Ramos (cell line): ENCODE measurements around the gene EPHA1.

Source experiments
- in situ Hi-C: fragments of 300-500 bp; cut with MboI; formaldehyde crosslinking; loops from one replicate; pipeline ENCODE4 v1.14.3; 2022; ENCODE audit warnings: low sequenced_read_pairs; ENCODE audit not compliant: unreplicated experiment

EPHA1 gene

DNA sequence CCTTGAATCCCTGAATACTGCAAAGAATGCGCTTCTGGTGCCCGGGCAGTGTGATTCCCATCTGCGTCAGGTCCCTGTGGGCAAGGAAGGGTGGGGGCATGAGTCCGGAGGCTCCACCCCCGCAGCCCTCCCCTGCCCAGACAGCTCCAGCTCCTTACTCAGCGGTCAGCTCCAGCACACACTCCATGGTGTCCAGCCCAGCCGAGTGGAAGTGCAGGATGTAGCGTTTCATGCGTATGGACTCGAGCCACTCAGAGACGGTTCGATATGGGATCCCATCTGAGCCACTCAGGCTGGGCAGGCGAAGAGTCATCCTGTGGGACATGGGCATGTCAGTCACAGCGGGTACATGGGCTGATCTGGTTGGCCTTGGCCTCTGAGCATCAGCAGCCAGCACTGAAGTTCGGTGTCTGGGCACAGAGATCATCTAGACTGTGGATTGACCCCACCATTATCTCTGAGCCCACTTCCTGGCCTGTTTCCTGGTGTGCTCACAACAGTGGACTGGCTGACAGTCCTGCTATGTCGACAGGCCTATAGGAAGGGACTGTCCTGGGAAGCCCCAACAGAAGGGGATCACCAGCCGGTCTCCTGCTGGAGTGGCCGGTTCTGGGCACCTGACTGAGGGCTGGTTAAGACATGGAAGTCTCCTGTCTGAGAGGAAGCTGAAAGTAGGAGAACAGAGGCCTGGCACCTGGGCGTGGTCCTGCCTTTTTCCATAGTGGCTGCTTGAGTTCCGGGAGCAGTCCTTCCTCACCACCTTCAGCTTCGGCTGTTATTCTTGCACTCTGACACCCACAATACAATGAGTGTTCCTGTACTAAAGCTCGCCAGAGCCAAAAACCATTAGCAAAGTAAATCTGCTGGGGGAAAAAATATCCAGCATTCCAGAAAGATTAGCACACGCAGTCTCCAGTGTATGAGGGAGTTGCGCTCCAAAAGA lies 16.9 kb downstream of the EPHA1 start:
- in situ Hi-C loops, result no loop called here

GRCh38 chr7:143390773-143391317 lies 17.8 kb downstream of the EPHA1 start:
- in situ Hi-C loops, result no loop called here

- in situ Hi-C loops, result no loop called here
These were observed 18.4 kb downstream of the EPHA1 start for GRCh38 chr7:143390104-143390772.

- in situ Hi-C loops, result no loop called here
These were observed 19.1 kb downstream of the EPHA1 start for GRCh38 chr7:143389316-143390103.

DNA sequence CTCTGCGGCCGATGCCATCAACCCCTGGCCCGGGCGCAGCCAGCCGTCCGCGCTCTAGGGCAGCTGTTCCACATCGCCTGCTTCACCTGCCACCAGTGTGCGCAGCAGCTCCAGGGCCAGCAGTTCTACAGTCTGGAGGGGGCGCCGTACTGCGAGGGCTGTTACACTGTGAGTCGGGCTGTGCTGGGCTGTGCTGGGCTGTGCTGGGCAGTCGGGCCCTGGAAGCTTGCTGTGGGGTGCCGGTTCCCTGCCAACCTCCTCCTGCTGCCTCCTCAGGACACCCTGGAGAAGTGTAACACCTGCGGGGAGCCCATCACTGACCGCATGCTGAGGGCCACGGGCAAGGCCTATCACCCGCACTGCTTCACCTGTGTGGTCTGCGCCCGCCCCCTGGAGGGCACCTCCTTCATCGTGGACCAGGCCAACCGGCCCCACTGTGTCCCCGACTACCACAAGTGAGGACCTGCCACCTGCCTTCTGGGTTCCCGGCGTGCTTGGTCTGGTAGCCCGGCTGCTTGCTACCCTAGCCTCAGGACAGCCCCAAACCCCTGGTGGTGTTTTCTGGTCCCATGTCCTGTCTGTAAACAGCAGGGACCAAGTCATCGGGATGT lies 20.1 kb downstream of the EPHA1 start:
- in situ Hi-C loops, result no loop called here

- in situ Hi-C loops, result no loop called here
These were observed 20.6 kb downstream of the EPHA1 start for GRCh38 chr7:143388051-143388450.

DNA sequence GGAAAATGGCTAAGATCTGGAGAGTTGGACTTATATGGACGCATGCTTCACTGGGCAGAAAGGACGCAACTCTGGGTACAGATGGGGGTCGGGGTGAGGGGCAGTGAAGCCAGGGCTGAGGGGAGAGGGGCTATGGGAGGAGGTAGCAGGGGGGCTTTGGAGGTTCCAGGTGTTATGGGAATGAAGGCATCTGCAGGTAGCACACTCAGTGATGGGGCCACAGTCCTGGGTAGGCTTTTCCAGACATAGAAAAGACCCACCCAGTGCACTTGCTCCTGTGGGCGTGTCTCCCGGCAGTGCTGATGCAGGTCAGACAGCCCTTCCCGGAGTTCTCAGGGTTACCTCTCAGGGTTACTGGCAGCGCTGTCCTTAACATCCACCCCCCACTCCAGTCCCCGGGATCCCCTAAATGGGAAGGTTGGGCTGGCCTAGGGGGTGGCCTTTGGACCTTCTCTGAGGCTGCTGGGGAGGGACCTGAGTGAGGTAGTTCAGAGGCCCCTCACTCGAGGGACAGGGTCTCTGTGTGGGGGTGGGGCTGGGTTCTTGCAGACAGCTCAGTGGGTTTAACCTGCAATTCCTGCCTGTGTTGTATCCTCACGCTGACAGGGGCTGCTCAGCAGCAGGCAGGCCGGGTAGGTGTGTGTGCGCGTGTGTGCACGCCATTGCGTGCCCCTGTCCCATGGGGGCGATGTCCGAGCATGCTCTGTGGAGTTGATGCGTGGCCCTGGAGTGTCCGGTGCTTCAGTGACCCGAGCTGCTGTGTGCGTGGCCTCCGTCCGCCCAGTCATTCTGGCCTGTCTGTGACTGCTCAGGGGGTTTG lies 21.3 kb downstream of the EPHA1 start:
- in situ Hi-C loops, result no loop called here

- in situ Hi-C loops, result no loop called here
These were observed 22.5 kb downstream of the EPHA1 start for GRCh38 chr7:143385891-143386781.

- in situ Hi-C loops, result no loop called here
These were observed 23.7 kb downstream of the EPHA1 start for GRCh38 chr7:143384661-143385631.

DNA sequence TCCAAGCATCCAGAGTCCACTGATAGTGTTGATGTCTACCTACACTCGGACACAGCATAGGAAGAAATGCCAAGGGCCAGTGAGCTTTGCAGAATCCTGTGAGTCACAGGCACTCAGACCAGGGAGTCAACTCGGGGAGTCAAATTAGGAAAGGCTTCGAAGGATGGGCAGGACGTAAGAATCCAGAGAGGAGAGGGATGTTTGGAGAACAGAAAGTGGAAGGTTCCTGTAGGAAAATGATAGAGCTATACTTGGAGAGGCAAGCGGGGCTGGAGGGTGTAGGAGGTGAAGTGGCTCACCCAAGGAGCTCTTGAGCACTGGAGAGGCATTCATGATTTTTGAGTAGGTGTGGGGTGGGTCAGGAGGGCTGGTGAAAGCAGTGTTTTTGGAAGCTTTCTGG lies 24.5 kb downstream of the EPHA1 start:
- in situ Hi-C loops, result no loop called here

- in situ Hi-C loops, result no loop called here
These were observed 25.1 kb downstream of the EPHA1 start for GRCh38 chr7:143383642-143383957.

DNA sequence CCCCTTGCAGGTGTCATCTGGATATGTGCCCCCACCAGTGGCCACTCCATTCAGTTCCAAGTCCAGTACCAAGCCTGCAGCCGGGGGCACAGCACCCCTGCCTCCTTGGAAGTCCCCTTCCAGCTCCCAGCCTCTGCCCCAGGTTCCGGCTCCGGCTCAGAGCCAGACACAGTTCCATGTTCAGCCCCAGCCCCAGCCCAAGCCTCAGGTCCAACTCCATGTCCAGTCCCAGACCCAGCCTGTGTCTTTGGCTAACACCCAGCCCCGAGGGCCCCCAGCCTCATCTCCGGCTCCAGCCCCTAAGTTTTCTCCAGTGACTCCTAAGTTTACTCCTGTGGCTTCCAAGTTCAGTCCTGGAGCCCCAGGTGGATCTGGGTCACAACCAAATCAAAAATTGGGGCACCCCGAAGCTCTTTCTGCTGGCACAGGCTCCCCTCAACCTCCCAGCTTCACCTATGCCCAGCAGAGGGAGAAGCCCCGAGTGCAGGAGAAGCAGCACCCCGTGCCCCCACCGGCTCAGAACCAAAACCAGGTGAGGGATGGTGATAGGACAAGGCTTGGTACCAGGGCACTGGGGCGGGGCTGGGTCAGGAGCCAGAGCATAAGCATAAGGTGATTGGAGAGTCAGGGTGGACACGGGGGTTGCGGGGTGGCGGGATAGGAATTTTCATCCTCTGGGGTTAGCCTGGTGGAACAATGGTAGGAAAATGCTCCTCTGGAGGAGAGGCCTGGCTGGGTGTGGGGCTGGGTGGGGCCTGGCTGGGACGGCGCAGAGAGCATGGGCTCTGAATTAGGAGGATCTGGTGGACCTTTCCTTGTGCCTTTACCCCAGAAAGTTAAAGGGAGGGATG lies 25.6 kb downstream of the EPHA1 start:
- in situ Hi-C loops, result no loop called here

DNA sequence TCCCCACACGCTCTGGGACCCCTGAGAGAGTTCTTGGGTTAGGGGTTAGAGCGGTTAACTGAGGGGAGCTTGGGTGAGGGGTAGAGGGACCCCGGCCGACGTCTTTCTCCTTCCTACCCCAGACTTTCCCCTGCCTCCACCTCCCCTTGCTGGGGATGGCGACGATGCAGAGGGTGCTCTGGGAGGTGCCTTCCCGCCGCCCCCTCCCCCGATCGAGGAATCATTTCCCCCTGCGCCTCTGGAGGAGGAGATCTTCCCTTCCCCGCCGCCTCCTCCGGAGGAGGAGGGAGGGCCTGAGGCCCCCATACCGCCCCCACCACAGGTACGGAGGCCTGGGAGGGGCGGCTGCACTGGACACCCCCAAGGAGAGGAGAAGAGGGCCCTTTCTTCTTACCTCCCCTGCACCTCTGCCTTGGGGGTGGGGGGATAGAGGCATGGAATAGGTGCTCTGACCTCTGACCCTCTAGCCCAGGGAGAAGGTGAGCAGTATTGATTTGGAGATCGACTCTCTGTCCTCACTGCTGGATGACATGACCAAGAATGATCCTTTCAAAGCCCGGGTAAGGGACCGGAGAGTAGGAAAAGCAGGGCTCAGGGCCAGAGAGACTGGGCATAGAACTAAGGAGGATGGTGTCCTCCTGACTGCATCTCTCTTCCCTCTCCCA lies 26.4 kb downstream of the EPHA1 start:
- in situ Hi-C loops, result no loop called here

DNA sequence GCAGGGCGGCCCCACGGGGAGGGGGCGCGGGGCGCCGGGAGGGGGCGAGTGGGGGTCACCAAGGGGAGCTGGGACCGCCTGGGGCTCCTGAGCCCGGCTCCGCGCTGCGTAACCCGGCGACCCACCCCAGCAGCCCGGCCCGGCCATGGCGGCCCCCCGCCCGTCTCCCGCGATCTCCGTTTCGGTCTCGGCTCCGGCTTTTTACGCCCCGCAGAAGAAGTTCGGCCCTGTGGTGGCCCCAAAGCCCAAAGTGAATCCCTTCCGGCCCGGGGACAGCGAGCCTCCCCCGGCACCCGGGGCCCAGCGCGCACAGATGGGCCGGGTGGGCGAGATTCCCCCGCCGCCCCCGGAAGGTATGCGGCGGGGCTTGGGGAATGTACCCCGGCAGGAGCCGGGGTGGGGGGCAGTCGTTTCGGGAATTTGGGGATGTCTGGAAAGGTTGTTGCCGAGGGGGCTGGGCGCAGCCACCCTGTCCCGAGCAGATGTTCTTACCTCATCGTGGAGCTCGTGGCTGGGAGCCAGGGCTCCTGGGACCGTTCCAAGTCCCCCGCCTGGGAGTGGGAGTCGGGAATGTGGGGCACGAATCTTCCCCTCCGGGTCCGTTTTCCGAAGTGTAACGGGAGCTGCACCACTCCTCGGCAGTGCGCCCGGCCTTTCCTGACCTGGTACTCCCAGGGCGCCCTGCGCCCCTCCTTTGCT lies 27.1 kb downstream of the EPHA1 start:
- in situ Hi-C loops, result no loop called here

DNA sequence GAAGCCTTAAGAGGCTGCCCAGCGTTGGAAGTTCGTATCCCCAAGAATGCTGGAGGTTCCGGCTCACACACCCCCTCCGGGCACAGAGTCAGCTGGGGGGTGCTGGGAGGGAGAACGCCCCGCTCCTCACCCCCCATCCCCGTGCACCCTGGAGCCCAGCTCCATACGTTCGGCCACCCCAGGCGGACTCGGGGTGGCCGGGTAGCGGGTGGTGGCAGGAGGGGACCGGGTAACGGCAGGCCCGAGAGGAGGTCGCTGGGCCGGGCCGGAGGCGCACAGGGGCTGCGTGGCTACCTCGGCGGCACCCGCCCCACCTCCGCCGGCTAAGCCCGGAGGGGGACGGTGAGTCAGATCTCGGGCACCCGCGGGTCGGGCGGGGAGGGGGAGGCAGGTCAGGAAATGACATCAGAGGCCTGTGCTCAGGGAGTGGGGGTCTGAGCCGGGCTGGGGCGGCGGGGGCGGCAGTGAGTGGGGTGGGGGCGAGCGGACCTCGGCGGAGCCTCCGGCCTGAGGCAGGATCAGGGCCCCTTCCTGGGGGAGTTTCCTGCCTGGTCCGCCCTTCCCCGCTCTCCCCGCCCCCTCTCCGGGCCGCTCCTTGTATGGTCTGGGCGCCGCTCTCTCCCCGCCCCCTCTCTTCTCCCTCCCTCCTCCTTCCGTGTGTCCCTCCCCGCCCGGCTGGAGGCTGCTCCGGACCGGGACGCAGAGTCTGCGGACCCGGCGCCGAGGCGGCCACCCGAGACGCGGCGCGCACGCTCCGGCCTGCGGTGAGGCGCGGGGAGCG lies 27.8 kb downstream of the EPHA1 start, which contains the start of gene ZYX:
Gene ZYX (plus strand): TSS at position 700 of the 781 bp plus-strand sequence. CDS start 227 bp downstream, outside the sequence.
- in situ Hi-C loops, result no loop called here
